GM19193 (cell line): Measurements from ENCODE around the gene FUT6.

Experiments used
- POLR2A ChIP-seq: IDR thresholded peaks from 4 replicates; pipeline ENCODE4 v1.6.1; 2011; ENCODE audit not compliant: insufficient read depth, insufficient read length; ENCODE audit errors: extremely low read depth

Gene FUT6

GRCh38 chr19:5829567-5830310 lies 9.8 kb downstream of the FUT6 start:
- no peak for TF ChIP-seq POLR2A

DNA sequence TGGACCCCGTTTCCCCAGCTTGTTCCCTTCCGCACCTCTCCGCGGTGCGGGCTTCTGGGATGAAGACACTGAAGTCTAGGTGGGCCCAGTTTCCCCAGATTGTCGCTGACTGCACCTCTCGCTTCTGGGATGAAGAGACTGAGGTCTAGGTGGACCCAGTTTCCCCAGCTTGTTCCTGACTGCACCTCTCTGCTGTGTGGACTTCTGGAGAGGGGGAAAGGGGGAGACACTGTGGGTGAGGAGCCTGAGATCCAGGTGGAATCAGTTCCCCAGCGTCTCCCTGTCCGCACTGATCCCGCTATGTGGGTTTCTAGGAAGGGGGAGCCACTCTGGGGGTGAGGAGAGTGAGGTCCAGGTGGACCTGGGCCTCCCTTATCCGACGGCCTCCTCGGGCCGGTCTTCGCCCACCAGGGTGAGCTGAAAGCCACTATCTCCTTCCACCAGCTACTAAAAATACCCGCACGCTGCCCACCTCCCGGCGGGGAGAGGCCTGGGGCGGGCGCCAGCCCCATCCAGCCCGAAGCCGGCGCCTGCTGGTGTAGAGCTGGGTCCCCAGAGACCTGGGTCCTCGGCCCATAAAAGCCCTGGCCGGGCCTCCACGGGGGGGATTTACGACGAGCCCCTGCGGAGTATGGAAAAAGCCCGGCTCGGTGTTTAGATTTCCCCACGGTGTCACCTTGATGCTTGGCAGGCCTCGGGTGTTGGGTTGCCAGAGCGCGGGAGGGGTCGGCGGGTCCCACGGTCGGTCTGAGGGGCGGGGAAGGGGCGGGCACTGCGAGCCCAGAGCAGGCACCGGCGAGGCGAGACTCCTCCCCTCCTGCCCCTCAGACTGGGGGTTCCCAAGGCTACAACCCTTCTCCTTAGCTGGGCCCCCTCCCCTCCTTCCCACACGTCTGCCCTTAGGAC lies 10.6 kb downstream of the FUT6 start:
- TF ChIP-seq POLR2A, result no peak

GRCh38 chr19:5827891-5828660 lies 11.4 kb downstream of the FUT6 start:
- TF ChIP-seq POLR2A, result peak; percentile 92

GRCh38 chr19:5827342-5827890 lies 12.1 kb downstream of the FUT6 start:
- TF ChIP-seq POLR2A, result no peak

GRCh38 chr19:5826531-5827341 lies 12.8 kb downstream of the FUT6 start:
- no peak for TF ChIP-seq POLR2A

- TF ChIP-seq POLR2A, result no peak
Observed at GRCh38 chr19:5825178-5825577, 14.3 kb downstream of the FUT6 start.

GRCh38 chr19:5824751-5825150 lies 14.8 kb downstream of the FUT6 start:
- TF ChIP-seq POLR2A, result no peak

DNA sequence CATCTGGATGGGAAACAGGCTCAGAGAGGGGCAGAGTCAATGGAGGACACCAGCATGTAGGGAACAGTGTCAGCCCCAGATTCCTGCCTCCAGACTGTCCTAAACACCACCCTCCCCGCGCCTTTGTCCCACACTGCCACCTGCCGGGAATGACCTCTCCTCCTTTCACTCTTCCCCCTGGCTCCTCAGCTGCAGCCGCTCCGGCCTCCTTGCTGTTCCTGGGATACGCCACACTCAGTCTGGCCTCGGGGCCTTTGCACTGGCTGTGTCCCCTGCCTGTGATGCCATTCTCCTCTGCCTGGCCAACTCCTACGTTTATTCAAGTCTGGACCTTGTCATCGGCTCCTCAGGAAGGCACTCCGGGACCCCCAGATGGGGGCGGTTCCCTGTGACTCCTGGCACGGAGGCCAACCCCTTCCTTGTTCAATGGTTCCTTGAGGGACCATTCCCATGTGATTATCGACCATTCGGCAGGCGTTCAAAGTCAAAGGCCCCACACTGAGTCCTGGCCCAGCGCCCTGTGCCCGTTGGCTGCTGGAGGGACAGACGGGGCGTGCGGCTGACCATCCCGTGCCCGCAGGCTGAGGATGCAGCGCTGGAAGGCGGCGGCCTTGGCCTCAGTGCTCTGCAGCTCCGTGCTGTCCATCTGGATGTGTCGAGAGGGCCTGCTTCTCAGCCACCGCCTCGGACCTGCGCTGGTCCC lies 15.8 kb downstream of the FUT6 start:
- TF ChIP-seq POLR2A, result no peak

- no peak for TF ChIP-seq POLR2A
Observed at GRCh38 chr19:5822181-5822844, 17.2 kb downstream of the FUT6 start.

DNA sequence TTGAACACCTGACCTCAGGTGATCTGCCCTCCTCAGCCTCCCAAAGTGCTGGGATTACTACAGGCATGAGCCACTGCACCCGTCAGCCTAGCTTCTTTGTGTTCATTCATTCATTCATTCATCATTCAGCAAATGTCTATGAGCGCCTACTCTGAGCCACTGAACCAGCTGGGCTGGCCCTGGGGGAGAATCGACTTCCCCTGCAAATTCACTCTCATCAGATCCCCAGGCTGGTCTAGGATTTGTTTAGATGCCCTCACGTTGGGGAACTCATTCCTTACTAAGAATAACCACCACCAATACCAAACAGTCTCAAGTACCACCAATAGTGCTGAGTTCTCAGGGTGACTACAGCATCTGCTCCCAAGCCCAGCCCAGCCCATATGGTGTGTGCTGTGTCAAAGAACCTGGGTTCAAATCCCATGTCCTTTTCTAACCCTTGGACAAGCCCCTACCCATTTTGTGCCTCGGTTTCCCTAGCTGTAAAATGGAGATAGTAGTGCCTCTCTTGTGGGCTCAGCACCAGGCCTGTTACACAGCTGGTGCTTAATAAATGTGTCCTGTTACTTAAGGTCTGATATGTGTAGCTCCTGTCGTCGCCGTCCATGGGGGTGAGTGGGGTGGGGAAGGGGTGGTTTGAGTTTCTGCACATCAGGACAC lies 17.9 kb downstream of the FUT6 start:
- TF ChIP-seq POLR2A, result no peak

- no peak for TF ChIP-seq POLR2A
Observed at GRCh38 chr19:5820785-5821184, 18.7 kb downstream of the FUT6 start.

DNA sequence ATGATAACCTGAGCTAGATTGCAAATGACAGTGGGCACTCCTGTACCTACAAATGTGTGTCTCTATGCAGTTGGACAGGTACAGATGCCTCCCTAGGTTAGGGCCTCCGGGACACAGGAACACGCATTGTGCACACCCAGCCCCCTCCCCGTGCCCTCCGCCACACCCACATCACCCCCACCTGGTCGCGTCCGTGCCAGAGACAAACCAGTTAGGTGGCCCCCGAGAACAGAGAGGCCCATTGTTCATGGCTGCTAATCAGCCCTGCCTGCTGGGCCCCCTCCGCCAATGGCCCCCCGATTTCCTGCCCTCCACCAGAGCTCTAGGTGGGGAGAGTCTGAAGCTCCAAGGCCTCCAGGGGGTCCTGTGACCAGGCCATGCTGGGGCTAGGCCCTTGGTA lies 20.9 kb downstream of the FUT6 start:
- no peak for TF ChIP-seq POLR2A
